ENCODE measurements around the gene FAM135A. TPM values are rescaled to one million over a fixed set of nuclear protein-coding genes. Genes with fewer than 3 reads are reported as not detected.

Gene FAM135A
- total and polyA plus RNA-seq, 12 donors: 4.8 to 18.0 (median 12.8) TPM

DNA sequence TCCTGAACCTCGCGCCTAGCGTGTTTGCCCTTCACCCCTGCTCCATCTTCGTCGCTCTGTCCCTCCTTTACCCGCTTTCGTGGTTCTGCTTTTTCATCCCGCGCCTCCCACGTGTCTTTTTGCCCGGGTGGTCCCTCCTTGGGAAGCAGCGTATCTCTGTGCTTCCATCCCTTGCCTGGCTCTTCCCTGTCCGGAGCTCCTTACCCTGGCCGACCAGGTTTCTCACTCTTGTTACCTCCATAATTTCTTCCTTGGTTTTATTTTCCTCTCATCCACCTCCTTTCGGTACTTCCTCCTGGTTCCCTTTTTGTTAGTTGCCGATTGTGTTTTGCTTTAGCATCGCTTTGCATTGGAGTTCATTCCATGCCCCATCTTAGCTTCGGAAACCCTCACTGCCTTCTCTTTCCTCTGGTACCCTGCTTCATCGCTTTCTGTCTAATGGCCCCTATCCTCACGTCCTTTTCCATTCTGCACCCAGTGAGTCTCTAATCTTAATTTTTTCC is 735 bp downstream of the FAM135A start:
- no peak for DNase-seq
- Histone ChIP-seq H3K9me3 (no peaks in the 10 kb centered on the region), H3K27me3 (no peaks in the 10 kb centered on the region), H3K36me3 (peaks cover 0 to 23% (median 5%) of the 10 kb centered on the region in 9 donors), H3K4me3 (peak overlapping the region; percentile 65 to 100 (median 98)), H3K4me1 (peaks cover 0 to 28% (median 18%) of the 10 kb centered on the region in 9 donors), H3K27ac (peak overlapping the region; percentile 65 to 94 (median 86))
- WGBS, 2 donors: 1 to 2% methylated on average over 20 of the region's 20 CpGs
- TF ChIP-seq, protein P1, sequence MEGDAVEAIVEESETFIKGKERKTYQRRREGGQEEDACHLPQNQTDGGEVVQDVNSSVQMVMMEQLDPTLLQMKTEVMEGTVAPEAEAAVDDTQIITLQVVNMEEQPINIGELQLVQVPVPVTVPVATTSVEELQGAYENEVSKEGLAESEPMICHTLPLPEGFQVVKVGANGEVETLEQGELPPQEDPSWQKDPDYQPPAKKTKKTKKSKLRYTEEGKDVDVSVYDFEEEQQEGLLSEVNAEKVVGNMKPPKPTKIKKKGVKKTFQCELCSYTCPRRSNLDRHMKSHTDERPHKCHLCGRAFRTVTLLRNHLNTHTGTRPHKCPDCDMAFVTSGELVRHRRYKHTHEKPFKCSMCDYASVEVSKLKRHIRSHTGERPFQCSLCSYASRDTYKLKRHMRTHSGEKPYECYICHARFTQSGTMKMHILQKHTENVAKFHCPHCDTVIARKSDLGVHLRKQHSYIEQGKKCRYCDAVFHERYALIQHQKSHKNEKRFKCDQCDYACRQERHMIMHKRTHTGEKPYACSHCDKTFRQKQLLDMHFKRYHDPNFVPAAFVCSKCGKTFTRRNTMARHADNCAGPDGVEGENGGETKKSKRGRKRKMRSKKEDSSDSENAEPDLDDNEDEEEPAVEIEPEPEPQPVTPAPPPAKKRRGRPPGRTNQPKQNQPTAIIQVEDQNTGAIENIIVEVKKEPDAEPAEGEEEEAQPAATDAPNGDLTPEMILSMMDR (IDR thresholded peaks at IDR 0.05): no peak
- ATAC-seq: peak in 2 of 8 donors; percentile 2 to 5
- intact Hi-C loops (cut with DNase I): loop anchor here in 2 of 10 donors (1.0 to 10.0 kb wide), 3 partner anchors 42 to 609 kb away; no protein-coding TSS in a partner anchor

DNA sequence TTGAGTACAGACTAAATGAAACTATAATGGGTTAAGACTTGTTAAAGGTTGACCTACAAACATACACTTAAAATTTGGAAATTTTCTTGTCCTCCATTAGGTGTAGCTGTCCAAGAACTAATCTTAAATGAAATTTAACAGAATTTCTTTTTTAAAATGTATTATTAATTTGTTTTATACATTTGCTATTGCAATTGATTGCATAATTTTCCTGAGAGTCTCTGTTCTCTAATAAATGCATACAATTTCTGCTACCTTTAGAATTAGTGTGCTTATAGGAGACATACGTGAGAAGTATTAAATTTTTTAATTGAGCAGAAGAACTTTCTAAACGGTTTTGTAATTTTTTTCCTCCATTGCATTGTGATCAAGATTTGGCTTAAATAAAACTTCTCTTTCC is 1.5 kb downstream of the FAM135A start:
- 79 to 87% methylated on average over 2 of the region's 2 CpGs for WGBS, 2 donors

DNA sequence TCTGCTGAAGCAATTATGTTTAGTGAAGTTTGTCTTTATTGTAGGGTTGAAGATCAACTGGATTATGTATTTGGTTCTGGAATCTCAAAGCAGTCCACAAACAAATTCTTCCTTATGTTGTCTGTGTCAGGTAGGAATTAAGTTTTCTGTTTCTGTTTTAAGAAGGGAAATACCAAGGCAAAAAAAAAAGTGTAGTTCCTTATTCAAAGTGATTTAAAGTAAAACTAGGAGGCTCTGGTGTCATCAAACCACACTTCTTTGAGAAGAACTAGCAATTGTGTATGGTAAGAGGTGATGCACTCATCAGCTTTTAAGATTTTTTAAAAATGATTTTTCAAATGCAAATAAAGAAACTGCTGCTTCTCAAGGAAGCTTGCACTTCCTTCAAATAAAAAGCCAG is 1.9 kb downstream of the FAM135A start:
- DNase-seq: no peak
- no peaks in the 10 kb centered on the region for H3K27me3 ChIP-seq
- peaks cover 0 to 29% (median 5%) of the 10 kb centered on the region in 9 donors for H3K36me3 ChIP-seq
- H3K4me1 ChIP-seq: peaks cover 0 to 28% (median 18%) of the 10 kb centered on the region in 9 donors
- TF ChIP-seq, protein P1 (IDR thresholded peaks at IDR 0.05): no peak
- intact Hi-C loops (cut with DNase I): loop anchor here in 1 of 10 donors (10.0 kb wide), 1 partner anchor 610 kb away; no protein-coding TSS in a partner anchor
- no peak for ATAC-seq
- peak overlapping the region in 1 of 10 donors; percentile 70 for H3K4me3 ChIP-seq
- no peak overlapping the region for H3K27ac ChIP-seq
- no peaks in the 10 kb centered on the region for H3K9me3 ChIP-seq

More for the DNA sequence above, 1.5 kb downstream of the FAM135A start:
- Histone ChIP-seq H3K4me1 (peaks cover 0 to 28% (median 18%) of the 10 kb centered on the region in 9 donors), H3K4me3 (peak overlapping the region in 7 of 10 donors; percentile 70 to 100 (median 97)), H3K36me3 (peaks cover 0 to 28% (median 5%) of the 10 kb centered on the region in 9 donors), H3K27ac (no peak overlapping the region), H3K9me3 (no peaks in the 10 kb centered on the region), H3K27me3 (no peaks in the 10 kb centered on the region)
- TF ChIP-seq, protein P1 (IDR thresholded peaks at IDR 0.05): no peak
- intact Hi-C loops (cut with DNase I): loop anchor here in 1 of 10 donors (5.0 to 10.0 kb wide), 2 partner anchors 43 to 610 kb away; no protein-coding TSS in a partner anchor
- DNase-seq: no peak
- no peak for ATAC-seq

DNA sequence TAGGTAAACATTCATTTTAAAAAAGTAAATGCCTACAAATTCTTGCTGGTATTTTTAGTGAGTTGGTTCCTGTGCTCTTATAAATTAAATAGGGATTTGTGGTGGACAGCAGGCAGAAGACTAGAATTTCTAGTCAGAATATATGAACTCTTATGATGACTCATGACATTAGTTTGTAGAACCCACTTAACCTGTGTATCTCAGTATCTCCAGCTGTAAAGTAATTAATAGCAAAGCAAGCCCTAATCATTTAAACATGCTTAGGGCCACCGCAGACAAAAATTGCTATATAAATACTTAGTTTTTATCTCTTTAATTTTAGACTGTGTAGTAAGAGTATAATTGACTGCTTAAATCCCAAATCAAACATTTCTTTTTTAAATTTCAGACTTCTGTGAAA is 2.4 kb downstream of the FAM135A start:
- ATAC-seq: no peak
- Histone ChIP-seq H3K4me3 (no peak overlapping the region), H3K27ac (no peak overlapping the region), H3K27me3 (no peaks in the 10 kb centered on the region), H3K36me3 (peaks cover 0 to 32% (median 5%) of the 10 kb centered on the region in 9 donors), H3K9me3 (no peaks in the 10 kb centered on the region), H3K4me1 (peaks cover 0 to 28% (median 18%) of the 10 kb centered on the region in 9 donors)
- TF ChIP-seq, protein P1 (IDR thresholded peaks at IDR 0.05): no peak
- 86 to 87% methylated on average over 1 of the region's 1 CpG for WGBS, 2 donors
- no peak for DNase-seq
- intact Hi-C loops (cut with DNase I): loop anchor here in 1 of 10 donors (10.0 kb wide), 1 partner anchor 611 kb away; no protein-coding TSS in a partner anchor
